IPS-18a (cell line): ENCODE measurements around the gene ACOX3.

Experiments
- H3K27ac ChIP-seq: one replicate; pipeline ENCODE4 v1.5.1; 2013; ENCODE audit warnings: low read length
- H3K27me3 ChIP-seq: one replicate; pipeline ENCODE4 v1.6.1; 2013; ENCODE audit warnings: mild to moderate bottlenecking, low read length; ENCODE audit not compliant: control insufficient read depth, insufficient read depth
- H3K36me3 ChIP-seq: one replicate; pipeline ENCODE4 v1.6.1; 2013; ENCODE audit warnings: low read depth, low read length; ENCODE audit not compliant: control insufficient read depth
- H3K4me1 ChIP-seq: one replicate; pipeline ENCODE4 v1.6.1; 2013; ENCODE audit warnings: low read depth, low read length; ENCODE audit not compliant: control insufficient read depth
- H3K4me3 ChIP-seq: one replicate; pipeline ENCODE4 v1.5.1; 2013; ENCODE audit warnings: low read length
- H3K9ac ChIP-seq: one replicate; pipeline ENCODE4 v1.6.1; 2013; ENCODE audit warnings: mild to moderate bottlenecking, low read length, moderate library complexity
- H3K9me3 ChIP-seq: one replicate; pipeline ENCODE4 v1.6.1; 2013; ENCODE audit warnings: low read depth, low read length; ENCODE audit not compliant: control insufficient read depth

The ACOX3 gene

GRCh38 chr4:8332038-8332857 is 108.3 kb downstream of the ACOX3 start:
- Histone ChIP-seq H3K4me1 (no peaks in the 10 kb centered on the region), H3K27ac (no peak overlapping the region), H3K9ac (no peak overlapping the region), H3K27me3 (no peaks in the 10 kb centered on the region), H3K9me3 (no peaks in the 10 kb centered on the region), H3K36me3 (no peaks in the 10 kb centered on the region), H3K4me3 (no peak overlapping the region)

- Histone ChIP-seq H3K9ac (no peak overlapping the region), H3K27me3 (no peaks in the 10 kb centered on the region), H3K36me3 (no peaks in the 10 kb centered on the region), H3K4me3 (no peak overlapping the region), H3K27ac (no peak overlapping the region), H3K9me3 (peaks cover 3% of the 10 kb centered on the region), H3K4me1 (no peaks in the 10 kb centered on the region)
These were observed 109.0 kb downstream of the ACOX3 start for GRCh38 chr4:8331575-8331955.

GRCh38 chr4:8330821-8331574 is 109.5 kb downstream of the ACOX3 start:
- Histone ChIP-seq H3K27me3 (no peaks in the 10 kb centered on the region), H3K36me3 (no peaks in the 10 kb centered on the region), H3K9ac (no peak overlapping the region), H3K4me1 (no peaks in the 10 kb centered on the region), H3K27ac (no peak overlapping the region), H3K4me3 (no peak overlapping the region), H3K9me3 (peaks cover 3% of the 10 kb centered on the region)

GRCh38 chr4:8329859-8330761 is 110.4 kb downstream of the ACOX3 start:
- Histone ChIP-seq H3K4me3 (no peak overlapping the region), H3K4me1 (no peaks in the 10 kb centered on the region), H3K36me3 (no peaks in the 10 kb centered on the region), H3K27me3 (no peaks in the 10 kb centered on the region), H3K27ac (no peak overlapping the region), H3K9me3 (peaks cover 3% of the 10 kb centered on the region), H3K9ac (no peak overlapping the region)

- Histone ChIP-seq H3K4me3 (no peak overlapping the region), H3K27me3 (no peaks in the 10 kb centered on the region), H3K4me1 (no peaks in the 10 kb centered on the region), H3K27ac (no peak overlapping the region), H3K36me3 (no peaks in the 10 kb centered on the region), H3K9me3 (peaks cover 3% of the 10 kb centered on the region), H3K9ac (no peak overlapping the region)
These were observed 111.0 kb downstream of the ACOX3 start for GRCh38 chr4:8329560-8329858.

GRCh38 chr4:8328866-8329559 is 111.5 kb downstream of the ACOX3 start:
- H3K4me1 ChIP-seq: no peaks in the 10 kb centered on the region
- H3K4me3 ChIP-seq: no peak overlapping the region
- H3K27ac ChIP-seq: no peak overlapping the region
- no peaks in the 10 kb centered on the region for H3K36me3 ChIP-seq
- no peak overlapping the region for H3K9ac ChIP-seq
- peaks cover 3% of the 10 kb centered on the region for H3K9me3 ChIP-seq
- H3K27me3 ChIP-seq: no peaks in the 10 kb centered on the region

- Histone ChIP-seq H3K9me3 (peaks cover 3% of the 10 kb centered on the region), H3K4me1 (no peaks in the 10 kb centered on the region), H3K36me3 (no peaks in the 10 kb centered on the region), H3K4me3 (no peak overlapping the region), H3K27ac (no peak overlapping the region), H3K9ac (no peak overlapping the region), H3K27me3 (no peaks in the 10 kb centered on the region)
These were observed 112.1 kb downstream of the ACOX3 start for GRCh38 chr4:8328456-8328855.

- Histone ChIP-seq H3K36me3 (no peaks in the 10 kb centered on the region), H3K9ac (no peak overlapping the region), H3K4me3 (no peak overlapping the region)
These were observed 114.3 kb downstream of the ACOX3 start for GRCh38 chr4:8326206-8326605.

GRCh38 chr4:8325291-8325973 is 115.1 kb downstream of the ACOX3 start:
- H3K36me3 ChIP-seq: no peaks in the 10 kb centered on the region
- no peak overlapping the region for H3K4me3 ChIP-seq
- no peaks in the 10 kb centered on the region for H3K27me3 ChIP-seq
- no peak overlapping the region for H3K9ac ChIP-seq
- H3K9me3 ChIP-seq: peaks cover 3% of the 10 kb centered on the region
- no peak overlapping the region for H3K27ac ChIP-seq
- no peaks in the 10 kb centered on the region for H3K4me1 ChIP-seq

More at GRCh38 chr4:8326206-8326605, 114.3 kb downstream of the ACOX3 start:
- no peaks in the 10 kb centered on the region for H3K4me1 ChIP-seq
- H3K27me3 ChIP-seq: no peaks in the 10 kb centered on the region
- peaks cover 3% of the 10 kb centered on the region for H3K9me3 ChIP-seq
- no peak overlapping the region for H3K27ac ChIP-seq

- H3K9ac ChIP-seq: no peak overlapping the region
- H3K27ac ChIP-seq: no peak overlapping the region
- no peak overlapping the region for H3K4me3 ChIP-seq
- H3K36me3 ChIP-seq: no peaks in the 10 kb centered on the region
- peaks cover 3% of the 10 kb centered on the region for H3K9me3 ChIP-seq
- H3K27me3 ChIP-seq: no peaks in the 10 kb centered on the region
- H3K4me1 ChIP-seq: no peaks in the 10 kb centered on the region
These were observed 115.8 kb downstream of the ACOX3 start for GRCh38 chr4:8324640-8325239.
